HG02938 (cell line): ENCODE data around the gene GNB1L.

Source experiments
- ATAC-seq: cut with Tn5 transposase; IDR thresholded peaks from one replicate; pipeline ENCODE4 v1.9.1; 2021; ENCODE audit warnings: mild to moderate bottlenecking, moderate library complexity; ENCODE audit not compliant: unreplicated experiment

GNB1L gene

GRCh38 chr22:19811811-19812771 is 42.6 kb downstream of the GNB1L start:
- no peak for ATAC-seq

- ATAC-seq = no peak
Measured at GRCh38 chr22:19811211-19811621, 43.5 kb downstream of the GNB1L start.

DNA sequence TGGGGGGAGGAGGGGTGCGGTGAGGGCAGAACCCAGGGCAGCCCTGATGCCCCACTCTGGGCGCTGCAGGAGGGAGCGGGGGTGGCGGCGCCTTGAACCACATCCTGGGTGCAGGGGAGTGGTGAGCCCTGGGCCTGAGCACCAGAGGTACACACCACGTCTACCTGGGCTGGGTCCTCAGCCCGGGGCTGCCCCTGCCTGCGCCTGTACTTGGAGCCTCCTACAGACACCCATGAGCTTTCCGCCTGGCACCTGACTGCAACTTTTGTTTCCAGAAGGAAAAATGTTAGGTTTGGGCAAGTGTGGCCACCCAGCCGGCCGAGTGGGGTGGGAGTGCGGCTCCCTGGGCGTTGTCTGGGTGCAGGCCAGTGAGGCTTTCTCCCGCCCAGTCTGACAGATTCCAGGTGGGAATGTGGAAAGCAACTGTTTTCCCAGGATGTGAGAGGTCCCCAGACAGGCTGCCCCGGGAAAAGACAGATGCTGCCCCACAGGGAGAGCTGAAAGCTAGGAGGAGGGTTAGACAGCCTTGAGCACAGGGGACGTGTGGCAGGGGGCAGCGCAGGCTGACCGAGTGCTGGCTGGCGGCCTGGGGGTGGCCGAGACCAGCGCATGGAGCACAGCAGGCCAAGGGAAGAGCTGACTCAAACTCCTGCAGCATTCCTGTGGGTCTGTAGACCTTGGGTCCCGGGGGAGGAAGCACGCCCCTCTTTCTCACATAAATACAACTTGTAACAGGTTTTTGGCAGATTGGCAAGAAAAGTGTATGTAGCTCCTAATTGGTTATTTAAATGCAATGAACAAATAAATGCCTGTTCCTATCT is 44.1 kb downstream of the GNB1L start:
- ATAC-seq = no peak

DNA sequence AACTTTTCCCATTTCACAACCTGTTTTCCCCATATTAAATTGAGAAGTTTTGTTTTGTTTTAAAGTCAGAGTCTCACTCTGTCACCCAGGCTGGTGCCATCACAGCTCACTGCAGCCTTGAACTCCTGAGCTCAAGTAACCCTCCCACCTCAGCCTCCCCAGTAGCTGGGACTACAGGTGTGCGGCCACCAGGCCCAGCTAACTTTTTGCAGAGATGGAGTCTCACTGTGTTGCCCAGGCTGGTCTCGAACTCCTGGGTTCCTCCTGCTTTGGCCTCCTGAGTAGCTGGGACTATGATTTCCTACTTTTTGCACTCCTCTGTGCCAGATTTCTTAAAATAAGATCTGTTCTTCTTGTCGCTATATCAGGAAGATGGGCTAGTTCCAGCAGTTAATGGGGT is 44.9 kb downstream of the GNB1L start:
- ATAC-seq = no peak

GRCh38 chr22:19808873-19809478 is 45.7 kb downstream of the GNB1L start:
- no peak for ATAC-seq

DNA sequence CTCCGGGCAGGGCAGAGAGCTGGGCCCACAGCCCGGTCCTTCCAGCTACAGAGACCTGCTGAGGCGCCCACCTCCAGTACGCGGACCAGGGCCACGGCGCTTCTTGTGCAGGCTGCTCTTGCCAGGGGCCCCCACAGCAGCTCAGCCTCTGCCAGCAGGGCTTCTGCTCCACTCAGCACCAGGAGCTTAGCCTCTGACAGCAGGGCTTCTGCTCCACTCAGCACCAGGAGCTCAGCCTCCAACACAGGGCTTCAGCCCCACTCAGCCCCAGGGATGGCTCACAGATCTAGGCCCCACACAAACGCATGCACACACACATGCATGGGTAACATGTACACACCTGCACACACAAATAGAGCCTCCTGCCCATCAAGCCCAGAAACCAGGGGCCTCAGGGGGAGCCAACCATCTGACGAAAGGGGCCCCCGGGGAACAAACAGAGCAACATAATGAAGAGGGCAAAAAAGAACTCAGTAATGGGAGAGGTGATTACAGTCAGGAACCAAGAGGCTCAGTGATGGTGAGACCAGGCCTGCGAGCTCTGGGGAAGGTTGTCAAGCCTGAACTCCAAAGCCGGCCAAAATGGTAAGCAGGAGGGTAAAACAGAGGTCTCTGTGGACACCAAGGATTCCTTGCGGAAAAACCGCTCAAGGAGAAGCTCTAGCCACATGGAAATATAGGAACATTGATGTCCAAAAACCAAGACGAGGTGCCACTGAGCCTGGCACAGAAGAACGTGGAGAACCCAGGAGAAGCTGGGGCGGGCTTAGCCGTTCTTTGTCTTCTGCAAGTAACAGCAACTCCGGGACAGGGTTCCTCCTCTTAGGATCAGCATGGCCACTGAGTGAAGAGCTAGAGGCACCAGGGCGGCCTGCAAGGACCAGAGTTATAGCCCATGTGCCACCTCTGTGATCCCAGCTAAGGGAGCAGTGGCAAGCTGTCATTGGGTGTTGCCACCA is 46.5 kb downstream of the GNB1L start:
- no peak for ATAC-seq

GRCh38 chr22:19807161-19807913 is 47.3 kb downstream of the GNB1L start:
- no peak for ATAC-seq

- ATAC-seq = no peak
Measured at GRCh38 chr22:19806213-19807160, 48.2 kb downstream of the GNB1L start.

DNA sequence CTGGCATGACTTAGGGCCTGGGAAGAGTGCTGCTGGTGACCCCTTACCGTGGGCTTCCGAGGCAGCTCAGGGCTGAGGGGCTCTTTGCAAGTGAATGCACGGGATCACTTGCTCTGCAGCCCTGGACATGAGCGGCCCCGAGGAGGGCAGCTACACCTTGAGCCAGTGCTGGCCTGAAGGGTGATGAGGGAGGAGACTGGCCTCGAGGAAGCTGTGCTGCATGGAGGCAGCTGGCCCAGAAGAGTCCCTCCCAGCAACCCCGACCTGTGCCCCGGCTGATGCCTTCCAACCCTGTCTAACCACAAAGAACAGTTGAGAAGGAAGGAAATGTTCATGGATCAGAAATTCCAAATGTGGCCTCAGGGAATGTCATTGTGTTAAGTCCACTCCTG is 48.9 kb downstream of the GNB1L start:
- no peak for ATAC-seq

GRCh38 chr22:19803736-19804267 is 50.9 kb downstream of the GNB1L start:
- no peak for ATAC-seq

DNA sequence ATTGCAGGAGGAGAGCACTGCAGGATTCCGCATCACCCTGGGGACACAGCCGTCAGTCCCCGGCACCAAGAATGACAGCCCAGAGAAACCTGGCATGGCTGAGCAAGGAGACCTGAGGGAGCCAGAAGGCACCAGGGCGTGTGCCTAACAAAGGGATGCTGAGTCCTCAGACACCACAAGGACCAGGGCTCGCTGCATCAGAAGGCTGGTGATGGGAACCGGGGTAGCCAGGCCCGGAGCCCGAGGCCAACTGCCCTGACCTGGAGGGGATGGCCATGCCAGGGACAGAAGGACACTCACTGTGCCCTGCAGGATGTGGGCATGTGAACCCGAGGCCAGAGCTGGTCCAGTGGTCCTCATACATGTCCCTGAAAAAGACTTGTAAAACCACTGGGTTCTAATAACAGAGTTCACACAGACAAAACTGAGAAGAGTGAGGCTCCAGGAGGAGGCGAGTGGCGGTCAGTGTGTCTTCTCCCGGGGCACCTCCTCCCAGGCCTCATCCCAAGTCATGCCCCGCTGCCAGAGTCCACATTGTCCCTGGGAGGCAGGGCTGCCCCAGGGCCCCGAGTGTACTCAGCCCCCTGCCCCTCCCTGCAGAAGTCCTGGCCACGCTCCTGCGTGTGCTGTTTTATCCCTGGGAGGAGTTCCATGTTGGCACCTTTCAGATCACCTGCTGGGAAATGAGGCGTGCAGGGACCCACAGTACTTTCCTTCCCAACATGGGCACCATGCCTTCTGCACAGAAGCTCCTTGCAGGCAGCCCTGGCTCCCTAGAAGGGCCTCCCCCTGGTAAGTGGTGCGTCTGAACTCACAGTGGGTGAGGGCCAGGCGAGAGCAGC is 51.6 kb downstream of the GNB1L start:
- no peak for ATAC-seq

DNA sequence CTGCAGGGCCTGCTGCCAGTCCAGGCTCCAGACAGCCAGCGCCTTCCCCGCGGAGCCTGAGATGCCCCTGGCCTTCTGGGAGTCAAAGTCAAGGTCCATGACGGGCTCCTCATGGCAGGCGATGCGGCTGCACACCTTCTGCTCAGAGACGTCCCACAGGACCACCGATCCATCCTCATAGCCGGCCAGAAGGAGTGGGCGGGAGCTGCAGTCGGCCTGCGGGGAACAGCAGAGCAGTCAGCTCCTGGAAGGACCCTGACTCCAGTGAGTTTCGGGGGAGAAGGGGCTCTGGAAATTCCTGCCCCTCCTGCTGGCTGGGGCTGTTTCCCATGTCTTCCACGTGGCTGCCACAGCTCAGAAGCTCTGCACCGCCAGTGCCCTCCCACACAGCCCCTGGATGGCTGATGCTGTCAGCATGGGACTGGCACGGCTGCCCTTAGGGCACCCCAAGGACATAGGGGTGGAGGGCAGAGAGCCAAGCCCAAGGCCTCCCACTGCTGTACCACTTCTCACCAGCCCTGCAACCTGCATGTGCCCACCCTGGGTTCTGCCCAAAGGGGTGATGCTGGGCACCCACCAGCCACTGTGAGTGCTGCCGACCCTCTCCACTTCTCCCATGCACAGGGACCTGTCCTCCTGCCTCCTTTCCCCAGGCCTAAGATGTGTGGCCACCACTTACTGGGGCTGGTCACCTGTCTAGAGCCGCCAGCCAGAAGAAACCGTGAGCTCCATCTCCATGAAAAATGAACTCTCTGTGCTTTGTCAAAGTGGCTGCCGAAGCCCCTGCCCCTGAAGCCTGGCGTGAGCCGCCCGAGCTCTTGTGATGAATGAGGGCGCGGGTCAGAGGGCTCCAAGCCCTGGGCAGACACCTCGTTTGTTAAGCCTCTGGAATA is 52.4 kb downstream of the GNB1L start:
- no peak for ATAC-seq

DNA sequence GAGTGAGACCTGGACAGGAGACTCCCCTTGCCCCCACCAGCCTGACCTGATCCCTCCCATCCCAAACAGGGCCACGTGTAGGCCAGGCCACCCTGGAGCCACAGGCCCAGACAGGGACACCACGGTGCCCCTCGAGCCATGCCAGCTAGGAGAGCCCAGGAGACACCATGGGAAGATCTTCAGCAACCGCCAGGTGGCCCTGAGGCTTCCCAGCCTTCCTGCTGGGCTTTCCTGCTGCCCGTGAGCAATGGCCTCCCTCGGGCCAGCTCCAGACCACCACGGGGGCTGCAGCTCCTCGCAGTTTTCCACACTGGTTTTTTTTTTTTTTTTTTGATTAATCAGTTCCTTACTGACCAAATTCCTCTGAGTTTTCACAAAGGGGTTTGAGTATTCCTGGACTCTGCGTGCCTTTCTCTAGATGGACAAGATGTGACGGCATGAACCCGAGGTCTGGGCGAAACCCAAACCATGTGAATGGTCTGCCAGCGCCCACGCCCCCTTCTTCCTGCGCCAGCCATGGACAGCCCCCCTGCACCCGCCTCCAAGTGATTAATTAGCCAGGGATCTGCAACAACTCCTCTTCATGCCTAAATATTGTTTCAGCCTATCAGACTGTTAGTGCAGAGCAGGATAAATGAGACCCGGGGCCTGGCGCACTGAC is 53.2 kb downstream of the GNB1L start:
- no peak for ATAC-seq

- ATAC-seq = no peak
Measured at GRCh38 chr22:19800761-19801244, 53.9 kb downstream of the GNB1L start.

- no peak for ATAC-seq
Measured at GRCh38 chr22:19800306-19800705, 54.4 kb downstream of the GNB1L start.
